ENCODE results near the gene SERPINF2. TPM values are rescaled to one million over a fixed set of nuclear protein-coding genes. Genes with fewer than 3 reads are reported as not detected.

The SERPINF2 gene
- total RNA-seq, 6 experiments from 2014 or later = not detected

DNA sequence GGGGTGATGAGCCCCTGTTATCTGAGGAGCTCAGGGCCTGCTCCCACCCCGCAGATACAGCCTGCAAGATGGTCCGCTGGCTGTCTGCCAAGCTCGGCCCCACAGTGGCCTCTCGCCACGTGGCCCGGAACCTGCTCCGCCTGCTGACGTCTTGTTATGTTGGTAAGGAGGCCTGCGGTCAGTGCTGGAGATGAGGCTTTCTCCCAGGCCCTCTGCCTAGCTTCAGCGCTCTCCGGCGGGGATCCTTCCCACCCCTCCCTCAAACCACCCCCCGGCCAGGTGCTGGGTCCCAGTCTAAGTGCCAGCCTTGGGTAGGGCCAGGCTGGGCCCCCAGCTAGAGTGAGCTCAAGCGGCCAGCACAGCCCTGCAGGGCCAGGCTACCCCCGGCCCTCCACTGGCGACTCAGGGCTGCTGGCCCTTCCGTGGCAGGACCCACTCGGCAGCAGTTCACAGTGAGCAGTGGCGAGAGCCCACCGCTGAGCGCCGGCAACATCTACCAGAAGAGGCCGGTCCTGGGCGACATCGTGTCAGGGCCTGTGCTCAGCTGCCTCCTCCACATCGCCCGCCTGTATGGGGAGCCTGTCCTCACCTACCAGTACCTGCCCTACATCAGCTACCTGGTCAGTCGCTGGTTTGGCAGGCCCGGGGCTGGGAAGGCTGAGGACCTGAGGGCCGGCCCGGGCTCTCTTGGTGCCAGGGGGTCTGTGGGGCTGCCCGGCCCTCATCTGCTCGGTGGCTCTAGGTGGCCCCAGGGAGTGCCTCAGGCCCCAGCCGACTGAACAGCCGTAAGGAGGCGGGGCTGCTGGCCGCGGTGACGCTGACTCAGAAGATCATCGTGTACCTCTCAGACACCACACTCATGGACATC is 12.1 kb upstream of the SERPINF2 start:
- Mint-ChIP-seq H3K9me3 (no peaks in the 10 kb centered on the region), H3K27me3 (ENCODE audit: insufficient read depth) (peaks cover 4% of the 10 kb centered on the region), H3K4me3 (0 out of 2 replicates have a peak overlapping the region, but pooled peaks have one; percentile 25), H3K36me3 (ENCODE audit: low read depth) (peaks cover 14% of the 10 kb centered on the region), H3K4me1 (ENCODE audit: low read depth) (peaks cover 18% of the 10 kb centered on the region), H3K27ac (peak overlapping the region; percentile 90)
- TF ChIP-seq CTCF (IDR thresholded peaks at IDR 0.05) = no peak
- peak; percentile 82 for DNase-seq

- peaks cover 11% of the 10 kb centered on the region for H3K36me3 Mint-ChIP-seq (ENCODE audit: low read depth)
- no peak for TF ChIP-seq CTCF (IDR thresholded peaks at IDR 0.05)
- H3K9me3 Mint-ChIP-seq = no peaks in the 10 kb centered on the region
- H3K4me1 Mint-ChIP-seq (ENCODE audit: low read depth) = peaks cover 16% of the 10 kb centered on the region
- no peak for DNase-seq
- peak overlapping the region; percentile 90 for H3K27ac Mint-ChIP-seq
- 0 out of 2 replicates have a peak overlapping the region, but pooled peaks have one; percentile 25 for H3K4me3 Mint-ChIP-seq
- H3K27me3 Mint-ChIP-seq (ENCODE audit: insufficient read depth) = peaks cover 4% of the 10 kb centered on the region
Observed at GRCh38 chr17:1731194-1731506, 11.5 kb upstream of the SERPINF2 start.

- Mint-ChIP-seq H3K4me3 (no peak overlapping the region), H3K27ac (no peak overlapping the region), H3K27me3 (ENCODE audit: insufficient read depth) (peaks cover 4% of the 10 kb centered on the region), H3K4me1 (ENCODE audit: low read depth) (peaks cover 16% of the 10 kb centered on the region), H3K36me3 (ENCODE audit: low read depth) (peaks cover 16% of the 10 kb centered on the region), H3K9me3 (no peaks in the 10 kb centered on the region)
- TF ChIP-seq CTCF (IDR thresholded peaks at IDR 0.05) = no peak
- DNase-seq = no peak
Observed at GRCh38 chr17:1732241-1732832, 10.3 kb upstream of the SERPINF2 start.

DNA sequence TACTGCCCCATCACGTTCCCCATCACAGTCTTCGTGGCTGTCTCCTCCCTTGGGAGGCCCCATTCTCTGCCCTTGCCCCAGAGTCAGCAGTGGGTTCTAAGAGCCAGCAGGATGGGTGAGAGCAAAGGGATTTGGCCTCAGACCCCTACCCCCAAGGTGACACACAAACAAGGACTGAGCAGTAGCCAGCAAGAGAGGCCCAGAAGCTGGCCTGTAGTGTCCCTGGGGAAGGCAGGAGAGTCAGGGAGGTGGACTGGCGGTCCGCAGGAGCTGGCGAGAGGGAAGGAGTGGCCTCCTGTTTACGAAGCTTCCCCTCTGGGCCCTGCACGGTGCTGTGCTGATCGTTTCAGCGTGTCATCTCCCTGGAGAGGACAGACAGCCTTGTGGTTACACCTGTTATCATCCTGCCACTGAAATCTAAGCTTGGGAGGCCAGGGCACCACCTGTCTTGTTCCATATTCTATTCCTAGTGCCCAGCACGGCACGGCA is 9.8 kb upstream of the SERPINF2 start:
- Mint-ChIP-seq H3K27me3 (ENCODE audit: insufficient read depth) (peaks cover 4% of the 10 kb centered on the region), H3K36me3 (ENCODE audit: low read depth) (peaks cover 20% of the 10 kb centered on the region), H3K4me1 (ENCODE audit: low read depth) (peaks cover 16% of the 10 kb centered on the region), H3K9me3 (no peaks in the 10 kb centered on the region), H3K27ac (no peak overlapping the region), H3K4me3 (no peak overlapping the region)
- no peak for DNase-seq
- no peak for TF ChIP-seq CTCF (IDR thresholded peaks at IDR 0.05)

GRCh38 chr17:1733759-1734158 is 8.9 kb upstream of the SERPINF2 start:
- no peak for DNase-seq
- Mint-ChIP-seq H3K4me1 (ENCODE audit: low read depth) (peaks cover 16% of the 10 kb centered on the region), H3K27ac (no peak overlapping the region), H3K27me3 (ENCODE audit: insufficient read depth) (peaks cover 2% of the 10 kb centered on the region; the same call in 1 of the 2 replicates), H3K4me3 (no peak overlapping the region), H3K9me3 (no peaks in the 10 kb centered on the region), H3K36me3 (ENCODE audit: low read depth) (peaks cover 18% of the 10 kb centered on the region)
- no peak for TF ChIP-seq CTCF (IDR thresholded peaks at IDR 0.05)

Measured in HFFc6 (cell line).